Esophagus muscularis mucosa (tissue), 3 donors: ENCODE measurements around the gene AP3S1.
"Not testable (repeated sequence)": the region's sequence is repeated elsewhere in the genome, so short reads cannot be mapped to it uniquely, and the experiment has no call there.

Experiments
- CTCF ChIP-seq, 3 experiments: fragments of 200-600 bp in 2 of 3; fragments of 450-650 bp in 1 of 3; sonication (generic) in 2 of 3; IDR thresholded peaks; one replicate each; pipeline ENCODE4 v1.5.1; 2017 to 2019; ENCODE audit warnings: antibody characterized with exemption in 3 of 3, mild to moderate bottlenecking in 2 of 3, moderate library complexity in 1 of 3
- POLR2A ChIP-seq: fragments of 450-650 bp; IDR thresholded peaks from one replicate; pipeline ENCODE4 v1.6.1; 2017; ENCODE audit warnings: antibody characterized with exemption, moderate library complexity, mild to moderate bottlenecking, low read depth

GRCh38 chr5:115930171-115930570 is 88.4 kb downstream of the AP3S1 start:
- not testable (repeated sequence) for TF ChIP-seq CTCF (IDR thresholded peaks at IDR 0.05); POLR2A
